Measurements from ENCODE around the gene SMOC2.
"Not testable (repeated sequence)": the region's sequence is repeated elsewhere in the genome, so short reads cannot be mapped to it uniquely, and the experiment has no call there.

SMOC2 gene

GRCh38 chr6:168681748-168682147, 240.8 kb downstream of the SMOC2 start:
- DNase-seq (ENCODE audit: low read depth in 2 of 2): no peak

GRCh38 chr6:168683621-168684020, 242.6 kb downstream of the SMOC2 start:
- no peak for DNase-seq (ENCODE audit: low read depth in 2 of 2)

- DNase-seq (ENCODE audit: low read depth in 2 of 2): no peak
Observed at GRCh38 chr6:168684471-168684870, 243.5 kb downstream of the SMOC2 start.

GRCh38 chr6:168684906-168685305, 243.9 kb downstream of the SMOC2 start:
- DNase-seq (ENCODE audit: low read depth in 2 of 2): no peak

GRCh38 chr6:168686029-168686738, 245.2 kb downstream of the SMOC2 start:
- no peak for DNase-seq (ENCODE audit: low read depth in 2 of 2)

GRCh38 chr6:168686831-168687730, 246.1 kb downstream of the SMOC2 start:
- no peak for DNase-seq (ENCODE audit: low read depth in 2 of 2)

- no peak for DNase-seq (ENCODE audit: low read depth in 2 of 2)
Observed at GRCh38 chr6:168690271-168690670, 249.3 kb downstream of the SMOC2 start.

- no peak for DNase-seq (ENCODE audit: low read depth in 2 of 2)
Observed at GRCh38 chr6:168691774-168692173, 250.8 kb downstream of the SMOC2 start.

GRCh38 chr6:168692193-168692914, 251.4 kb downstream of the SMOC2 start:
- DNase-seq (ENCODE audit: low read depth in 2 of 2): no peak

- not testable (repeated sequence) for DNase-seq (ENCODE audit: low read depth in 2 of 2)
Observed at GRCh38 chr6:168692915-168693257, 251.9 kb downstream of the SMOC2 start.

- DNase-seq (ENCODE audit: low read depth in 2 of 2): not testable (repeated sequence)
Observed at GRCh38 chr6:168694797-168695196, 253.8 kb downstream of the SMOC2 start.

GRCh38 chr6:168695701-168696100, 254.7 kb downstream of the SMOC2 start:
- no peak for DNase-seq (ENCODE audit: low read depth in 2 of 2)

GRCh38 chr6:168698923-168699322, 257.9 kb downstream of the SMOC2 start:
- no peak for DNase-seq (ENCODE audit: low read depth in 2 of 2)

GRCh38 chr6:168699631-168700295, 258.8 kb downstream of the SMOC2 start:
- no peak for DNase-seq (ENCODE audit: low read depth in 2 of 2)

- no peak for DNase-seq (ENCODE audit: low read depth in 2 of 2)
Observed at GRCh38 chr6:168700880-168701279, 259.9 kb downstream of the SMOC2 start.

GRCh38 chr6:168703990-168704389, 263.0 kb downstream of the SMOC2 start:
- DNase-seq (ENCODE audit: low read depth in 2 of 2): no peak

- DNase-seq (ENCODE audit: low read depth in 2 of 2): no peak
Observed at GRCh38 chr6:168704678-168705077, 263.7 kb downstream of the SMOC2 start.

GRCh38 chr6:168705271-168705670, 264.3 kb downstream of the SMOC2 start:
- not testable (repeated sequence) for DNase-seq (ENCODE audit: low read depth in 2 of 2)

- no peak for DNase-seq (ENCODE audit: low read depth in 2 of 2)
Observed at GRCh38 chr6:168706471-168707177, 265.6 kb downstream of the SMOC2 start.

GRCh38 chr6:168708526-168708925, 267.5 kb downstream of the SMOC2 start:
- no peak for DNase-seq (ENCODE audit: low read depth in 2 of 2)

- DNase-seq (ENCODE audit: low read depth in 2 of 2): no peak
Observed at GRCh38 chr6:168708984-168709383, 268.0 kb downstream of the SMOC2 start.

Measured in stimulated activated CD8-positive, alpha-beta memory T cell treated with anti-CD3 and anti-CD28 coated beads, Interleukin-2, amount 100 ng/mL, for 48 hours (primary cell).